22Rv1 (cell line): ENCODE measurements around the gene HERPUD1.

Experiments
- H3K27ac ChIP-seq: fragments of 450-650 bp; 2 replicates; pipeline ENCODE4 v1.5.1; 2017
- CTCF ChIP-seq: fragments of 450-650 bp; IDR thresholded peaks from 2 replicates; pipeline ENCODE4 v1.5.1; 2017; ENCODE audit warnings: mild to moderate bottlenecking
- ZFX ChIP-seq: fragments of 450-650 bp; IDR thresholded peaks from 2 replicates; pipeline ENCODE4 v1.6.1; 2017; ENCODE audit warnings: antibody characterized with exemption, borderline replicate concordance

HERPUD1 gene

GRCh38 chr16:56888806-56889205 lies 43.1 kb upstream of the HERPUD1 start:
- no peak overlapping the region for H3K27ac ChIP-seq
- TF ChIP-seq CTCF (no peak), ZFX (no peak)

GRCh38 chr16:56889206-56889605 lies 42.7 kb upstream of the HERPUD1 start:
- TF ChIP-seq ZFX, result no peak
- no peak for TF ChIP-seq CTCF
- no peak overlapping the region for H3K27ac ChIP-seq

- no peak for TF ChIP-seq CTCF
- TF ChIP-seq ZFX, result no peak
- no peak overlapping the region for H3K27ac ChIP-seq
Measured at GRCh38 chr16:56891685-56892084, 40.3 kb upstream of the HERPUD1 start.

DNA sequence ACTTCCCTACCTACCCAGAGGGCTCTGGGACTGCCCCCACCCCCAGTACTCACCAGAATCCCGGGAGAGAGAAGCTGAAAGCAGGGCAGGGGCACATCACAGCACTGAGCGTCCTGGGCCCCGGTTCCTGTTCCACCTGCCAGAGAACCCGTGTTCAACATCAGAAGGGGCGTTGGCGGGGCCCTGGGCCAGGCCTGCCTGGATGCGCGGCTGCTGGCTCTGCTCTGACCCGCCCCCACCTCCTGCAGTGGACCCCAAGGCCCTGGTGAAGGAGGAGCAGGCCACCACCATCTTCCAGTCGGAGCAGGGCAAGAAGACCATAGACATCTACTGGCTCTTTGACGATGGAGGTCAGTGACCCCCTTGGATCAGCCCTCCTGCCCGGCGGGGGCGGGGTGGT lies 39.2 kb upstream of the HERPUD1 start:
- H3K27ac ChIP-seq, result no peak overlapping the region
- TF ChIP-seq CTCF, result no peak
- TF ChIP-seq ZFX, result no peak

DNA sequence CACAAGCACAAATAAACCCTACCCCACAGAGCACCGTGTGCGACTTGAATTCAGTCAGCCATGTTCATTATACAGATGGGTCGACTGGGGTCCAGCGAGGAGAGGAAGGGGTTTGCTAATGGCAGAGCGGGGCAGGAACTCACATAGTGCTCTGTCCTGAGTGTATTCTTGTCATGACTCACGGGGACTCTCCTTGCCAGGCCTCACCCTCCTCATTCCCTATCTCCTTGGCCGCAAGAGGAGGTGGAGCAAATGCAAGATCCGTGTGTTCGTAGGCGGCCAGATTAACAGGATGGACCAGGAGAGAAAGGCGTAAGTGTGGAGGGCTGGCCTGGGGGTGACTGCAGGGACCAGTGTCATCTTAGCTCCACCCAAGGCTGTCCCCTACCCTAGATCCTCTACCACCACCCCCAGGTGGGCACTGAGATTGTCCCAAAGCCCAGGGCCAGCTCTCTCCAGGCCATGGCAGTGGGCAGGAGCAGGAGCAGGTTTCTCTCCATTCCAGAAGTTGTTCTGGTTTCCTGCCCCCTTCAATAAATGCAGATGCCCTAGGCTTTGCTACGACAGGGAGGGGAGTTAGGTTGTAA lies 37.5 kb upstream of the HERPUD1 start:
- TF ChIP-seq ZFX, result no peak
- no peak for TF ChIP-seq CTCF
- H3K27ac ChIP-seq, result no peak overlapping the region

DNA sequence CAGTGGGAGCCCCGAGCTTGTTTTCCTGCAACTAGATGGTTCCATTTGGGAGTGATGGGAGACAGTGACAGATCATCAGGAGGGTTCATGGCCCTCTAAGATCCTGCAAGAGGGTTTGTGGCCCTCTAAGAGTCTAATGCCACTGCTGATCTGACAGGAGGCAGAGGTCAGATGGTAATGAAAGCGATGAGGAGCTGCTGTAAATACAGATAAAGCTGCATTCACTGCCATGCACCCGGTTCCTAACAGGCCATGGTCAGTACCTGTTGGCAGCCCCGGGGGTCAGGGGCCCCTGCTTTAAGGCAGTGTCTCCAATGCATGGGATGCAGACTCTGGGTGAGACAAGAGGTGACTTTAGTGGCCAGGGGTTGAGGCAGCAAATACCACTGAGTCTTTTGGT lies 36.1 kb upstream of the HERPUD1 start:
- TF ChIP-seq CTCF (no peak), ZFX (no peak)
- no peak overlapping the region for H3K27ac ChIP-seq

DNA sequence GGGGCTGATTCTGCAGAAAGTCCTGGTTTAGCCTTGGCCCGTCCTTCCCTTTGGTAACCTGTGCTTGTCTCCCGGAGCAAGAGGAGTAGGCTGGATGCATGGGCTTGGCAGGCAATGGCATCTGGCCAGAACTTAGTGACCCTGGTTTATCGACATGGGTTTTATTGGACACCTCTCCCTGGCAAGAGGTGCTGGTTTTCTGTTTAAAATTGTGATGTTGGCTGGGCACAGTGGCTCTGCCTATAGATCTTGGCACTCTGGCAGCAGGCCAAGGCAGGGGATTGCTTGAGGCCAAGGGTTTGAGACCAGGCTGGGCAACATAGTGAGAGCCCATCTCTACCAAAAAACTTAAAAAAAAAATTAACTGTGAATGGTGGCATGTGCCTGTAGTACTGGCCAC lies 35.7 kb upstream of the HERPUD1 start:
- no peak overlapping the region for H3K27ac ChIP-seq
- TF ChIP-seq ZFX (no peak), CTCF (no peak)
